Transverse colon (tissue), 4 donors: Measurements from ENCODE around the gene SIT1. TPM values are rescaled to one million over a fixed set of nuclear protein-coding genes. Genes with fewer than 3 reads are reported as not detected.

Source experiments
- DNase-seq: peaks from one replicate; pipeline ENCODE4 v3.0.0-alpha.2; 2019
- H3K27ac ChIP-seq, 4 donors: fragments of 200-600 bp; sonication (generic); 2 replicates each; pipeline ENCODE4 v1.5.1; 2016 to 2018; ENCODE audit warnings: inconsistent platforms in 4 of 4
- H3K27me3 ChIP-seq: fragments of 200-600 bp; sonication (generic); 2 replicates; pipeline ENCODE4 v1.5.1; 2017; ENCODE audit warnings: inconsistent platforms
- H3K36me3 ChIP-seq, 4 donors: fragments of 200-600 bp; sonication (generic); 2 replicates each; pipeline ENCODE4 v1.5.1; 2017 to 2019; ENCODE audit warnings: inconsistent platforms in 4 of 4
- H3K4me1 ChIP-seq, 4 donors: fragments of 200-600 bp; sonication (generic); 2 replicates each; pipeline ENCODE4 v1.5.1; 2017 to 2020; ENCODE audit warnings: inconsistent platforms in 4 of 4
- H3K4me3 ChIP-seq, 4 donors: fragments of 200-600 bp; sonication (generic); 1 replicate in 1 of 4; 2 replicates in 3 of 4; pipeline versions ENCODE4 v1.5.1 to v1.6.1; 2017 to 2019; ENCODE audit warnings: inconsistent platforms in 4 of 4
- H3K9me3 ChIP-seq, 2 donors: fragments of 200-600 bp; sonication (generic); 2 replicates each; pipeline ENCODE4 v1.5.1; 2017 to 2019; ENCODE audit warnings: inconsistent platforms in 2 of 2
- CTCF ChIP-seq, 5 experiments: fragments of 200-600 bp in 3 of 5; fragments of 450-650 bp in 2 of 5; sonication (generic) in 3 of 5; IDR thresholded peaks; 1 replicate in 2 of 5; 2 replicates in 3 of 5; pipeline ENCODE4 v1.5.1; 2016 to 2017; ENCODE audit warnings: antibody characterized with exemption in 5 of 5, inconsistent platforms in 3 of 5, mild to moderate bottlenecking in 2 of 5, moderate library complexity in 1 of 5
- EP300 ChIP-seq: sonication (generic); formaldehyde crosslinking; IDR thresholded peaks from one replicate; pipeline ENCODE4 v1.6.1; 2017; ENCODE audit warnings: antibody characterized with exemption, low read depth
- POLR2A ChIP-seq: fragments of 450-650 bp; IDR thresholded peaks from one replicate; pipeline ENCODE4 v1.6.1; 2016; ENCODE audit warnings: antibody characterized with exemption, mild to moderate bottlenecking, moderate library complexity
- POLR2AphosphoS5 ChIP-seq, 3 donors: sonication (generic); formaldehyde crosslinking; IDR thresholded peaks; one replicate each; pipeline ENCODE4 v1.6.1; 2016; ENCODE audit warnings: antibody characterized with exemption in 3 of 3
- WGBS, 2 donors: methylation state at CpG; one replicate each; pipeline ENCODE4 v1.1.5; 2018; ENCODE audit warnings: low coverage in 1 of 2; 5-methylcytosine and 5-hydroxymethylcytosine counted together
- in situ Hi-C, 4 donors: fragments of 200-750 bp; cut with MboI; loops; one replicate each; pipeline versions ENCODE4 v1.15.0 to v1.15.1; 2017; ENCODE audit warnings: low sequenced_read_pairs in 3 of 4, low pct_ligation_motif_present in 1 of 4, low pct_unique_long_range_greater_than_20kb in 1 of 4
- intact Hi-C: fragments of 100-400 bp; cut with DNase I; formaldehyde crosslinking; loops from one replicate; pipeline ENCODE4 v1.15.1; 2023; ENCODE audit warnings: low total_unique reads
- total RNA-seq, 4 donors: library from RNA; depleted of rRNA; stranded (reverse); fragments of >200 nt; gene quantifications; one replicate each; pipeline ENCODE4 v1.1.0, GENCODE V29; 2016

SIT1 gene
- total RNA-seq, 4 donors from 2014 or later: 1.2 to 6.7 (median 3.8) TPM; not detected in 1

GRCh38 chr9:35665471-35665818 lies 14.7 kb upstream of the SIT1 start:
- in situ Hi-C loops: no loop called here

GRCh38 chr9:35664531-35665470 lies 14.1 kb upstream of the SIT1 start, which contains the start of gene ARHGEF39:
Gene ARHGEF39 (minus strand): TSS chr9:35665195. CDS start chr9:35665169, 26 bp downstream.
- peak within 1 kb of the TSS; percentile 79 to 99 (median 98) for H3K27ac ChIP-seq
- 7% methylated on average over 29 of the region's 58 CpGs; no CpG with 5 or more reads in 1 of the 2 donors for WGBS, 2 donors
- H3K9me3 ChIP-seq: no peaks in the 10 kb centered on the region
- intact Hi-C loops: no loop called here
- peaks cover 18 to 60% (median 51%) of the 10 kb centered on the region in 4 donors for H3K4me1 ChIP-seq
- peak; percentile 91 for DNase-seq
- H3K27me3 ChIP-seq: no peaks in the 10 kb centered on the region
- peak; percentile 64 to 82 (median 66) for TF ChIP-seq POLR2AphosphoS5 (IDR thresholded peaks at IDR 0.05)
- TF ChIP-seq POLR2A: peak; percentile 59
- TF ChIP-seq EP300: no peak
- TF ChIP-seq CTCF (IDR thresholded peaks at IDR 0.05): peak in 2 of 5 experiments; percentile 6 to 14
- in situ Hi-C loops: no loop called here
- no peaks in the 10 kb centered on the region for H3K36me3 ChIP-seq
- H3K4me3 ChIP-seq: peak within 1 kb of the TSS; percentile 15 to 59 (median 42)

More at GRCh38 chr9:35665471-35665818, 14.7 kb upstream of the SIT1 start:
- H3K36me3 ChIP-seq: no peaks in the 10 kb centered on the region
- no peaks in the 10 kb centered on the region for H3K27me3 ChIP-seq
- WGBS, 2 donors: 22 to 50% methylated on average over 3 to 5 of the region's 5 CpGs
- peak overlapping the region; percentile 79 to 99 (median 98) for H3K27ac ChIP-seq
- DNase-seq: no peak
- peaks cover 17 to 56% (median 51%) of the 10 kb centered on the region in 4 donors for H3K4me1 ChIP-seq
- intact Hi-C loops: no loop called here
- no peaks in the 10 kb centered on the region for H3K9me3 ChIP-seq
- TF ChIP-seq EP300 (no peak), CTCF (IDR thresholded peaks at IDR 0.05) (no peak), POLR2AphosphoS5 (IDR thresholded peaks at IDR 0.05) (no peak), POLR2A (no peak)
- H3K4me3 ChIP-seq: peak overlapping the region; percentile 15 to 59 (median 42)

DNA sequence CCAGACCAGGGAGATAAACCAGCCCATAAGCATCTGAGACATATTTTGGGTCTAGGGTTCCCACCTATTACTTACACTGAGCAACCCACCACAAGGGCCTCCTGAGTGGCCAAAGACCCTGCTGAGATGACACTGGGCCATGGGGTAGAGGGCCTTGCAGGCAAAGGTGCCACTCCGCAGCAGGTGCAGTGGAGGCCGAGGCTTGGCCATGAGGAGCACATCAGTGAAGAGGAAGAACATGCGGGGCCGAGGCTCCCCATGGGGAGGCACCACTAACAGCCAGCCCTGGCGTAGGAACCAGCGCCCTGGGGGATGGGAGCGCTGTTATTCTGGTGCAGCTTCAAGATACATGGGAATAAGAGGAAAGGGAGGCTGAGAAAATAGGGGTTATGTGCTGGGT lies 11.7 kb upstream of the SIT1 start:
- intact Hi-C loops: no loop called here
- Histone ChIP-seq H3K4me1 (peaks cover 18 to 62% (median 53%) of the 10 kb centered on the region in 4 donors), H3K27ac (peak overlapping the region; percentile 95 to 99 (median 98)), H3K9me3 (no peaks in the 10 kb centered on the region), H3K36me3 (no peaks in the 10 kb centered on the region), H3K4me3 (no peak overlapping the region), H3K27me3 (no peaks in the 10 kb centered on the region)
- DNase-seq: no peak
- 80 to 89% methylated on average over 5 to 7 of the region's 7 CpGs for WGBS, 2 donors
- in situ Hi-C loops: no loop called here
- no peak for TF ChIP-seq POLR2AphosphoS5 (IDR thresholded peaks at IDR 0.05)
- no peak for TF ChIP-seq CTCF (IDR thresholded peaks at IDR 0.05)

GRCh38 chr9:35661756-35662350 lies 11.1 kb upstream of the SIT1 start:
- H3K9me3 ChIP-seq: no peaks in the 10 kb centered on the region
- H3K4me1 ChIP-seq: peaks cover 18 to 68% (median 59%) of the 10 kb centered on the region in 4 donors
- no peak for DNase-seq
- H3K36me3 ChIP-seq: no peaks in the 10 kb centered on the region
- intact Hi-C loops: no loop called here
- in situ Hi-C loops: no loop called here
- H3K27me3 ChIP-seq: no peaks in the 10 kb centered on the region
- H3K4me3 ChIP-seq: no peak overlapping the region
- TF ChIP-seq CTCF (IDR thresholded peaks at IDR 0.05) (no peak), POLR2A (no peak), EP300 (no peak), POLR2AphosphoS5 (IDR thresholded peaks at IDR 0.05) (no peak)
- WGBS, 2 donors: 44 to 57% methylated on average over 1 to 3 of the region's 3 CpGs
- peak overlapping the region; percentile 95 to 99 (median 98) for H3K27ac ChIP-seq
